ENCODE results near the gene STAB2.
"Not testable (repeated sequence)": the region's sequence is repeated elsewhere in the genome, so short reads cannot be mapped to it uniquely, and the experiment has no call there.

Gene STAB2

DNA sequence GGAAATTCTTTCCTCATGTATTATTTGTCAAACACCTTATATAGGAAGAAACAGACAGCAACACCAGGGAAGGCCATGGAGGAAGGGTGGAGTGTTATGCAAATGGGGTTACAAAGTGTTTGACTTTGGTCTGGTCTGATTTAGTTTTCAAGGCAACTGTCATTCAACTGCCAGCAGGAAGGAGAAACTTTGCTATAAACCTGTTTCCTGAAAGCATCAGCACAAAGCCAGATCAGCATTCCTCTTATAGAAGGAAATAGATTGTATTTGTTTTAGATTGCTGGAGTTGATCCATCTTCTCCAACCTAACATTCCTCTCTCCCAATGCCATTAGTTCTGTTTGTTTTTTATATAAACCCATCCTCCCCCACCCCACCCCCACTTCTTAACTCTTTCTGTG is 65.7 kb downstream of the STAB2 start:
- DNase-seq = no peak

- not testable (repeated sequence) for DNase-seq
Observed at GRCh38 chr12:103653568-103654173, 66.6 kb downstream of the STAB2 start.

- no peak for DNase-seq
Observed at GRCh38 chr12:103654816-103655215, 67.7 kb downstream of the STAB2 start.

- no peak for DNase-seq
Observed at GRCh38 chr12:103656291-103656690, 69.2 kb downstream of the STAB2 start.

DNA sequence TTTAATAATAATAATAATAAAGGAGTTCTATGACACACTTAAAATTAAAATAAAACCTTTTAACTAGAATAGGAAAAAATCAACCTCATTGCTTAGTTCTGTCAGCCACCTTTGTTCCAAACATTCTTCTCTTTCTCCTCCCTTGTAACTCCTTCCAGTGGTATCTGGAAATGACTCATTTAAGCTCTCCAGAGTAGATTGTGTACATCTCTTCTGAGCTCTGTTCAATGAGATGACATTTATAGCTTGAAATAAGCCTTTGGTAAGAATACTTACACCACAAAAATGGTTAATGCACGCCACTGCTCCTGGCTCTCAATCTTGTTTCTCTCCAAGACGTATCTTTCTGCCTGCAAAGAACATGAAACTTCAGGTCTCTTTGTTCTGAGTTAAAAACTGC is 70.3 kb downstream of the STAB2 start:
- DNase-seq = no peak

DNA sequence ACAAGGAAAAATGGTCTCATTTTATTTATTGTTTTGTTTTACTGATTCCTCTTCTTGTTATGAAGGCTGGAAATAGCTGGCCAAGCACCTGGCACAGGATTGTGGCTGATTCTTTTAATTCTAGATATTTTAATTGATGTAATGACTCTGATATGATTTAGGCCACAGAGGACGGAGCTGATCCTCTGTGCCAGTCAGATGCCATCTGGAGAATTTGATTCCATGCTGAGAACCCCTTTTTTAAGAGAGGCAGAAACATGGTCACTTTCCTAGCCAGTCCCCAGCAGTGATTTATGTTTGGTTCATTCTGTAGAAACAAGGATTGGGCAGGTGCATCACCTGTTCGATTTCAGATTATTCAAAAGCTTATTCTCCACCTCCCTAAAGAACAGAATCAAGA is 77.6 kb downstream of the STAB2 start:
- DNase-seq = no peak

DNA sequence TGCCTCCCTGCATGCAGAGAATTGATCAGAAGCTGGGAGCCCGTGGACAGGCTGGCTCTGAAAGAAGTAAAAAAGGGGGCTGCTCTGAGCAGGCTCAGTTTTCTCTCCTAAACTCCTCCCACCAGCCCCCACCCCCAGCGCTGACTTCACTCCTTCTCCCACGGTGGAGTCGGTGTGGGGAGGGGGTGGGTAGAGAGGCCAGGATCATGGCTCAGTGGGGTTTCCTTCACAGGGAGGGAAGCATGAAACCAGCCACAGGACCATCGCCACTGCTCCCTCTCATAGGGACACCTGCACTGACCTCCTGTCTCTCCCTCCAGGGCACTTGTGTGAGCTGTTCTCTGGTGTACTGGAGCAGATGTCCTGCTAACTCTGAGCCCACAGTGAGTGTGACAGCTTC is 78.9 kb downstream of the STAB2 start:
- DNase-seq = no peak

DNA sequence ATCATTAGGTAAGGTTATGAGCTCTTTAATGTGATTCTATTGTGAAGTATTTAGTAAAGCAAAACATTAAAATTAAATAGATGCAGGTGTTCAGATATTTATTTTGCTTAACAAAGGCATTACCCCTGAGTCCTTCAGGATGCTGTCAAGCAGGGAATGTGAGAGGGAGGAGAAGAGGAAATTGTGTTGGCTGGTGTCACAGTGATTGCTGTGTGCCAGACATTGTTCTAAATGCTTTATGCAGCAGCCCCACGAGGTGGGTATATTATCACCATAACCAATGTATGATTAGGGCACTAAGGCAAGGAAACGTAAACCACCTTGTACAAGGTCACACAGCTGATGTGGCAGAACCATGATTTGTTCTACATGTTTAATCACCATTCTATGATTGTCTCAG is 80.1 kb downstream of the STAB2 start:
- DNase-seq = no peak

DNA sequence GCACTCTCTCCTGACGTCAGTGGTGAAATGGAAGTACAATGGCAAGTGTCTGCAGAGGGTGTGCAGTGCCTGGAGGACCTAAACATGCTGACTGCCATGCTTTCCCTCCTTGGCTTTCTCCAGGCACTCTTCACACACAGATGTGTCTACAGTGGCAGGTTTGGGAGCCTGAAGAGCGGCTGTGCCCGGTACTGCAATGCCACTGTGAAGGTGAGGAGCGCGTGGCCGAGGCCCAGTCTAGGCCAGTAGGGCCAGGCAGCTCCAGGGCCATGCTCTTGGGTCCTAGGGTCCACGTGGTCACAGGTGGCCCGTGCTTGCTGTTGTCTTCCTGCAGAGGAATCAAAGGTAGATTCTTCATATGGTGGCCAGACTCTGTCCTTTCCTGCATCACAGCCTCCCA is 81.4 kb downstream of the STAB2 start:
- no peak for DNase-seq

- no peak for DNase-seq
Observed at GRCh38 chr12:103671367-103671766, 84.3 kb downstream of the STAB2 start.

GRCh38 chr12:103672401-103673119 is 85.5 kb downstream of the STAB2 start:
- DNase-seq = no peak

DNA sequence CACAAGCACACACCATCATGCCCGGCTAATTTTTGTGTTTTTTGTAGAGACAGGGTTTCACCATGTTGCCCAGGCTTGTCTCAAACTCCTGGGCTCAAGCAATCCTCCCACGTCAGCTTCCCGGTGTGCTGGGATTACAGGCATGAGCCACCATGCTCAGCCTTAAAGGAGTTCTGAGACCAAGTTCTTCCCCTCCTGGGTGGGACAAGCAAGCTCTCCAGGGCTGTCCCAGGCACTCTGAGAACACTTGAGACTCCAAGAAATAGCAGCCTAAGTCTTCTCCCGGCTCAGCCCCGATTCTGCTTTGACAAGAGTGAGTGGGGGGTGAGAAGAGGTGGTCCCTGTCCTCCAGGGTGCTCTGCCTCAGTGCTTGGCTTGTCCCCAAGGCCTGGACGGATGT is 86.4 kb downstream of the STAB2 start:
- DNase-seq = no peak

DNA sequence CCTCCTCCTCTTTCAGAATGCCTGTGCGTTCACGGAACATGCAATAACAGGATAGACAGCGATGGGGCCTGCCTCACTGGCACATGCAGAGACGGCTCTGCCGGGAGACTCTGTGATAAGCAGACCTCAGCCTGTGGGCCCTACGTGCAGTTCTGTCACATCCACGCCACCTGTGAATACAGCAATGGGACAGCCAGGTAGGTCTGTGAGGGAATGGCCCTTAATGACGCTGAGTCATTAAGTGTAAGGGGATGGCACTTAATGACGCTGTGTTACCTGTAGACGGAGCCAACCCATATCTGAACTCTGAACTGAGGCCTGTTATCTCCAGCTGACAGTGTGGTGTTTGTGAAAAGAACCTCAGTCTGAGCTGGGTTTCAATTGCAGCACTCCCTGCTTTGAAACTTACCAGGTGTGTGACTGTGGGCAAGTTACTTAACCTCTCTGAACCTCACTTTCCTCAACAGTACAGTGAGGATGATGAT is 86.9 kb downstream of the STAB2 start:
- no peak for DNase-seq

- DNase-seq = no peak
Observed at GRCh38 chr12:103676893-103677292, 89.8 kb downstream of the STAB2 start.

- DNase-seq = no peak
Observed at GRCh38 chr12:103677341-103677740, 90.3 kb downstream of the STAB2 start.

DNA sequence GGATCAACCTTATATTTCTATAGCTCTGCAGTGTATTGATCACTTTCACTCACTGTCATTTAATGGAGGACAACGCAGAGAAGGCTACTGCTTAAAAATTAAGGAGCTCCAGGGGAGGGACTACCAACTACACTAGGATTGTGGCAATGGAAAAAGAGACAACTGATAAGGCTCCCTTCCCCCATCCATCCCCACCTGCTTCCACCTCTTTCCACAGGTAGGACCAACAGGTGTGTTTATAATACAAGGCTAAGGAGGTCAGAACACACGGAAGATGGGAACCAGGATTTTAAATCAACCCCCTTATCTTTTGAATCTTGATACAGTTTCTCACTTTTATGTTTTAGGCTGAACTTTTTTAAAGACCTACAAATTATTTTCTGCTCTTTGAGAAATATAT is 90.8 kb downstream of the STAB2 start:
- no peak for DNase-seq

- DNase-seq = no peak
Observed at GRCh38 chr12:103679421-103680170, 92.5 kb downstream of the STAB2 start.

DNA sequence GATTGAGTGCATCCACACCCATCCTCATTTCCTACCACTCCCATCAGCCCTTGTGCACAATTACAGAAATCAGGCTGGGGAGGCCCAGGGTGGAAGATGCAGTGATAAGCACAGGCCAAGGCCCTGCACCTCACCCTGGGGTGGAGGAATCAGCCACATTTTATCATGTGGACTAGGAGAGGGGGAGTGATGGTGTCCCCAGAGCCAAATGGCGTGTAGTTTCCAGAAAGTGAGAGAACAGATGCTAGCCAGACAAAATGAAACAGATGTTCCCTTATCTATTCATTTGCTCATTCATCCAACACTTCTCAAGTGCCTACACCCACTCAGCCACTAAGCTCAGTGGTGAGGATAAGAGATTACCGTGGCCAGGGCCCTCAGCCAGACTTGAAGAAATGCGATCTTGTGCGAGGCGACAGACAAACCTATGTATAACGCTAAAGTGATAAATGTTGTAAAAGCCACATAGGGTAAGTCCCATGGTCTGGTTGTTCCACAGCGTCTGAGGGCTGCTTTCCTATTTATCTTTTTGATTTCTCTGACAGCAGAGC is 93.6 kb downstream of the STAB2 start:
- peak; percentile 86 for DNase-seq

- no peak for DNase-seq
Observed at GRCh38 chr12:103686026-103686425, 99.0 kb downstream of the STAB2 start.

GRCh38 chr12:103687253-103687652 is 100.2 kb downstream of the STAB2 start:
- peak; percentile 80 for DNase-seq

DNA sequence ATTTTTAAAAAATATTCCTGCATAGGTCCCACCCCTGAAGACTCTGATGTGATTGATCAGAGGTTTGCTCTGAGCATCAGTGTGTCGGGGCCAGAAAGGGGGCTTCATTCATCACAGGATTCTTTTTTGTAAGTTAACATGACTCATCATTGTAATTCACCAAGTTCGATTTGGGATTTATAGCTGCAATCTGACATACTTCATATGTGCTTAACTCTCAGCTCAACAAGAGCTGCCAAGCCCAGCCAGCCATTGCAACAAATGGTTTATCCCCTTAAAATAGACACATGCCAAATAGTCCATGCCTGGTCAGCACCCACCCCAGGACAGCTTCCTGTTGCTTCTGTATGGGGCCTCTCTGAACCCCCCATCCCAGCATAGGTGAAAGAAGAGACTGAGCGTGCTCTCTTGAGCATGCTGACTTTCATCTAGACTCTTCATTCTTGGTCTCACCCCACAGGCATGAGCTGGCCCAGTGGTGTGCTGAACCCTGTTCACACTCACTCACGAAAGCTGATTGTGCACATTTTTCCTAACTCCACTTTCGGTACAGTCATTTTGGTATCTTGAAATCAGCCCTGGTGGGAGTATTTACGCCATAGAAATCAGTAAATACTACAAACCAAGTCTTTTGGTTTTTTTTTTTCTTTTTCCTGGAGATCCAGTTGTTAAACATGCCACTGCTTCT is 101.4 kb downstream of the STAB2 start:
- DNase-seq = no peak

DNA sequence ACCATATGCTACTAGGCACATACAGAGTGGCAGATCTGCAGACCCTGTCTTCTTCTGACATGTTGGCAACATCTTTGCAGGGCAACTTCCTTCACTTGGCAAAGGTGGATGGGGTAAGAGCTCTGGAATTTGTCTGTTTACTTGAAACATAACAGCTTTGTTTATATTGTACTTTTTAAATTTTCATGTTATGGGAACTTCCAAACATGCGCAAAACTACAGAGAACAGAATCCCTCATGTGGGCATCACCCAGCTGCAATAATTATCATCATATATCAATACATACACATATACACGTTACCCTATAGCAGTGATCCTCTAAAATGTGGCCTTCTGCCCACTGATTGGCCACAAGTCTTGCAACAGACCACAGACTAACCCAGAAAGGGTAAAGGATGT is 103.4 kb downstream of the STAB2 start:
- no peak for DNase-seq

- DNase-seq = no peak
Observed at GRCh38 chr12:103691063-103691462, 104.0 kb downstream of the STAB2 start.
